BJ (cell line): ENCODE data around the gene HTT. TPM values are rescaled to one million over a fixed set of nuclear protein-coding genes. Genes with fewer than 3 reads are reported as not detected.

Source experiments
- CTCF ChIA-PET: fragments of 350-600 bp; formaldehyde crosslinking; extraction: SDS; loops from one replicate; lab custom pipeline; 2021; ENCODE audit warnings: antibody characterized with exemption, inconsistent platforms; lab: Yijun Ruan, JAX
- POLR2A ChIA-PET: fragments of 300-600 bp; sonication (Branson Sonifier 250); formaldehyde crosslinking; extraction: SDS; loops from one replicate; lab custom pipeline; 2021; ENCODE audit warnings: antibody characterized with exemption; lab: Charles Lee
- DNase-seq: peaks from one replicate; pipeline ENCODE4 v3.0.0-alpha.2; 2011; ENCODE audit warnings: low read depth
- H3K27me3 ChIP-seq: 2 replicates; pipeline ENCODE4 v1.6.0; 2011; ENCODE audit warnings: low read length; ENCODE audit not compliant: control insufficient read depth, insufficient read depth
- H3K36me3 ChIP-seq: 2 replicates; pipeline ENCODE4 v1.5.1; 2011; ENCODE audit warnings: low read length; ENCODE audit not compliant: control insufficient read depth, insufficient read depth
- H3K4me3 ChIP-seq: 2 replicates; pipeline ENCODE4 v1.5.1; 2011; ENCODE audit warnings: low read depth, mild to moderate bottlenecking, control low read depth, low read length
- polyA minus RNA-seq: library from RNA; depleted of rRNA, polyadenylated mRNA; stranded (reverse); fragments of >200 nt; gene quantifications from 2 replicates; pipeline ENCODE4 v1.2.3, GENCODE V29; 2011; rRNA and poly(A)+ RNA removed
- polyA plus RNA-seq: library from polyadenylated mRNA; depleted of rRNA; stranded (reverse); fragments of >200 nt; gene quantifications from 2 replicates; pipeline ENCODE4 v1.2.3, GENCODE V29; 2011; rRNA removed
- TF ChIP-seq, protein P1 (sequence below): IDR thresholded peaks from 2 replicates; pipeline ENCODE4 v1.5.1; 2011; ENCODE audit warnings: low read depth, mild to moderate bottlenecking, control low read depth, inconsistent platforms, low read length, moderate library complexity; ENCODE audit not compliant: insufficient read depth

HTT gene
- polyA plus RNA-seq (10.6 and 13.6 TPM in 2 replicates), polyA minus RNA-seq (67.2 and 82.4 TPM in 2 replicates)

DNA sequence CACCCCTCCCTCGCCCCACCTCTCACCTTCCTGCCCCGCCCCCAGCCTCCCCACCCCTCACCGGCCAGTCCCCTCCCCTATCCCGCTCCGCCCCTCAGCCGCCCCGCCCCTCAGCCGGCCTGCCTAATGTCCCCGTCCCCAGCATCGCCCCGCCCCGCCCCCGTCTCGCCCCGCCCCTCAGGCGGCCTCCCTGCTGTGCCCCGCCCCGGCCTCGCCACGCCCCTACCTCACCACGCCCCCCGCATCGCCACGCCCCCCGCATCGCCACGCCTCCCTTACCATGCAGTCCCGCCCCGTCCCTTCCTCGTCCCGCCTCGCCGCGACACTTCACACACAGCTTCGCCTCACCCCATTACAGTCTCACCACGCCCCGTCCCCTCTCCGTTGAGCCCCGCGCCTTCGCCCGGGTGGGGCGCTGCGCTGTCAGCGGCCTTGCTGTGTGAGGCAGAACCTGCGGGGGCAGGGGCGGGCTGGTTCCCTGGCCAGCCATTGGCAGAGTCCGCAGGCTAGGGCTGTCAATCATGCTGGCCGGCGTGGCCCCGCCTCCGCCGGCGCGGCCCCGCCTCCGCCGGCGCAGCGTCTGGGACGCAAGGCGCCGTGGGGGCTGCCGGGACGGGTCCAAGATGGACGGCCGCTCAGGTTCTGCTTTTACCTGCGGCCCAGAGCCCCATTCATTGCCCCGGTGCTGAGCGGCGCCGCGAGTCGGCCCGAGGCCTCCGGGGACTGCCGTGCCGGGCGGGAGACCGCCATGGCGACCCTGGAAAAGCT, at the start of gene HTT, which contains the start of gene HTT-AS:
HTT (plus strand) TSS at position 604 of the 768 bp plus-strand sequence; CDS start at position 749, 145 bp downstream.
HTT-AS (minus strand) TSS at position 461 of the 768 bp plus-strand sequence.
- CTCF ChIA-PET: interaction anchor here (0.6 to 1.1 kb wide), 2 partner anchors 27 to 580 kb away, joined by 4 read pairs; no protein-coding TSS in a partner anchor
- POLR2A ChIA-PET: no interaction called here

DNA sequence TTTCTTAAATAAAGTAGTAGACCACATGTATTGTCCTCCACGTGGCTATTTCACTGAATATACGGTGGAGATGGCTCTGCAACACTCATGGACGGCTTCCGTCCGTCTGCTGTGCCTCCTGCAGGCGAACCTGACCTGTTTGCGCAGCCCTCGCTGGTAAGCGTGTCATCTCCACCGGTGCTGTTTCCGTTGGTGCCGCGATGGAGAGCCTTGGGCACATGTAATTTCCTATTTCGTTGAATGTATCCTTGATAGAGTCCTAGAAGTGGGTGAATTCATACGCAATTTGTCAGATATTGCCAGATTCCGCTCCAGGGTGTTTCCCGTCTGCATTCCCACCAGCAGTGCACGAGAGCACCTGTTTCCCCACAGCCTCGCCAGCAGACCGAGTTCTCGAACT, 48.6 kb upstream of the HTT start:
- CTCF ChIA-PET: interaction anchor here (1.4 kb wide), 1 partner anchor 48 kb away, joined by 6 read pairs; no protein-coding TSS in a partner anchor
- H3K27me3 ChIP-seq: peaks cover 8% of the 10 kb centered on the region
- no peak overlapping the region for H3K4me3 ChIP-seq
- H3K36me3 ChIP-seq: no peaks in the 10 kb centered on the region
- TF ChIP-seq, protein P1, sequence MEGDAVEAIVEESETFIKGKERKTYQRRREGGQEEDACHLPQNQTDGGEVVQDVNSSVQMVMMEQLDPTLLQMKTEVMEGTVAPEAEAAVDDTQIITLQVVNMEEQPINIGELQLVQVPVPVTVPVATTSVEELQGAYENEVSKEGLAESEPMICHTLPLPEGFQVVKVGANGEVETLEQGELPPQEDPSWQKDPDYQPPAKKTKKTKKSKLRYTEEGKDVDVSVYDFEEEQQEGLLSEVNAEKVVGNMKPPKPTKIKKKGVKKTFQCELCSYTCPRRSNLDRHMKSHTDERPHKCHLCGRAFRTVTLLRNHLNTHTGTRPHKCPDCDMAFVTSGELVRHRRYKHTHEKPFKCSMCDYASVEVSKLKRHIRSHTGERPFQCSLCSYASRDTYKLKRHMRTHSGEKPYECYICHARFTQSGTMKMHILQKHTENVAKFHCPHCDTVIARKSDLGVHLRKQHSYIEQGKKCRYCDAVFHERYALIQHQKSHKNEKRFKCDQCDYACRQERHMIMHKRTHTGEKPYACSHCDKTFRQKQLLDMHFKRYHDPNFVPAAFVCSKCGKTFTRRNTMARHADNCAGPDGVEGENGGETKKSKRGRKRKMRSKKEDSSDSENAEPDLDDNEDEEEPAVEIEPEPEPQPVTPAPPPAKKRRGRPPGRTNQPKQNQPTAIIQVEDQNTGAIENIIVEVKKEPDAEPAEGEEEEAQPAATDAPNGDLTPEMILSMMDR: no peak
- no peak for DNase-seq
- POLR2A ChIA-PET: no interaction called here

More for the DNA sequence above, at the start of gene HTT, which contains the start of gene HTT-AS:
- Histone ChIP-seq H3K27me3 (no peaks in the 10 kb centered on the region), H3K4me3 (peak within 1 kb of the TSS; percentile 75), H3K36me3 (no peaks in the 10 kb centered on the region)
- TF ChIP-seq, protein P1: 0 out of 2 replicates have a peak, but pooled peaks have one; percentile 11
- peak; percentile 72 for DNase-seq

DNA sequence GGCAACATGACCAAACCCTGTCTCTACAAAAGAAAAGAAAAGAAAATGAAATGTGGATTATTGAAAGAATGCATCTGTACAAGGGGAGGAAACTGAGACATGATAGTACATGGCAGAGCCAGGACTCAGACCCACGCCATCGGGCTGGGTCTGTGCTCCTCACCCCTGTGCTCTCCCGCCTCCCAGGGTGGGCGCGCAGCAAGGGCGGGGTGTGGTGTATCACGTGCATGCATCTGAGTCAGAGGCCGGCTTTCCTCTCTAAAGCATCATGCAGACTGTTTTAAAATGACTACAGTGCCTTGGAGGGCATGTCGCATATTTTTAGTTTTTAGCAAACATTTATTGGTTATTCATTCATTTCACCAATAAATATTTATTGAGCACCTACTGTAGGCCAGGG, 47.9 kb upstream of the HTT start:
- TF ChIP-seq, protein P1: no peak
- H3K36me3 ChIP-seq: no peaks in the 10 kb centered on the region
- H3K27me3 ChIP-seq: peaks cover 7% of the 10 kb centered on the region
- H3K4me3 ChIP-seq: no peak overlapping the region
- ChIA-PET CTCF (interaction anchor here (1.4 kb wide), 1 partner anchor 49 kb away, joined by 6 read pairs; no protein-coding TSS in a partner anchor), POLR2A (no interaction called here)
- no peak for DNase-seq

DNA sequence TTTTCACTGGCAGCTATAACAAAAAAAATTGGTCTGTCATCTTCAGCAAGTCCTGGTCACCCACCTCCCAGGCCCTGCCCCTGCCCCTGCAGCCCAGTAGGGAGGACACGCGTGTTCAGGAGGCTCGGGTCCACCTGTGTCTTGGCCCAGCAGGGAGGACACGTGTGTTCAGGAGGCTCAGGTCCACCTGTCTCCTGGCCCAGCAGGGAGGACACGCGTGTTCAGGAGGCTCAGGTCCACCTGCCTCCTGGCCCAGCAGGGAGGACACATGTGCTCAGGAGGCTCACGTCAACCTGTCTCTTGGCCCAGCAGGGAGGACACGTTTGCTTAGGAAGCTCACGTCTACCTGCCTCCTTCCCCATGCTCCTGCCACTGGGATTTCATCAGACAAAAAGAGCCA, 45.0 kb upstream of the HTT start:
- Histone ChIP-seq H3K36me3 (no peaks in the 10 kb centered on the region), H3K4me3 (no peak overlapping the region), H3K27me3 (peaks cover 7% of the 10 kb centered on the region; the same call in 1 of the 2 replicates)
- TF ChIP-seq, protein P1: no peak
- no peak for DNase-seq
- ChIA-PET CTCF (no interaction called here), POLR2A (no interaction called here)
